Activated CD4-positive, alpha-beta T cell treated with anti-CD3 and anti-CD28 coated beads, Interleukin-10, Interleukin-2, amounts not matched to agents 100 ng/mL and 50 ng/mL, durations not matched to agents 16 hours and 8 hours (primary cell): ENCODE data around the gene CD27.
"Not testable (repeated sequence)": the region's sequence is repeated elsewhere in the genome, so short reads cannot be mapped to it uniquely, and the experiment has no call there.

Experiments used
- DNase-seq: peaks from one replicate; pipeline ENCODE4 v3.0.0-alpha.2; 2020

The CD27 gene

DNA sequence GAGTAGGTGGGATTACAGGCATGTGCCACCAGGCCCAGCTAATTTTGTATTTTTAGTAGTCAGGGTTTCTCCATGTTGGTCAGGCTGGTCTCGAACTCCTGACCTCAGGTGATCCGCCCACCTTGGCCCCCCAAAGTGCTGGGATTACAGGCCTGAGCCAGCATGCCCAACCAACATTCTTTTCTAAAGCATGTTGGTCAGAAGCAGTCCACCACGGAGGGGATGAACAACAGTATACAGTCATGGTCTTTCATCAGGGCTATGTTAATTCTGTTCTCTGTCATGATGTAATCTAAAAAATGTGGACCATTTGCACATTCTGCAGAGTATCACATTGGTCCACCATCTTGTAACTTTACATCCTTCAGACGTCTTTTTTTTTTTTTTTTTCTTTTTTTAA lies 44.7 kb downstream of the CD27 start:
- DNase-seq = no peak

DNA sequence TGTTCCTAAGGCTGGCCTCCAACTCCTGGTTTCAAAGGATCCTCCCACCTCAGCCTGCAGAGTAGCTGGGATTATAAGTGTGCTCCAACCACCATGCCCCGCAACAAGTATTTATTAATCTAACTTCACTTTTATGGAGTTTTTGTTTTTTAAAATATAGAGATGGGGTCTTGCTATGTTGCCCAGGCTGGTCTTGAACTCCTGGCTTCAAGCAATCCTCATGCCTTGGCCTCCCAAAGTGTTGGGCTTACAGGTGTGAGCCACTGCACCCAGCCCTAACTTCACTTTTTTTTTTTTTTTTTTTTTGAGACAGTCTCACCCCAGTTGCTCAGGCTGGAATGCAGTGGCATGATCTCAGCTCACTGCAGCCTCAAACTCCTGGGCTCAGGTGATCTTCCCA lies 45.9 kb downstream of the CD27 start:
- DNase-seq = not testable (repeated sequence)

DNA sequence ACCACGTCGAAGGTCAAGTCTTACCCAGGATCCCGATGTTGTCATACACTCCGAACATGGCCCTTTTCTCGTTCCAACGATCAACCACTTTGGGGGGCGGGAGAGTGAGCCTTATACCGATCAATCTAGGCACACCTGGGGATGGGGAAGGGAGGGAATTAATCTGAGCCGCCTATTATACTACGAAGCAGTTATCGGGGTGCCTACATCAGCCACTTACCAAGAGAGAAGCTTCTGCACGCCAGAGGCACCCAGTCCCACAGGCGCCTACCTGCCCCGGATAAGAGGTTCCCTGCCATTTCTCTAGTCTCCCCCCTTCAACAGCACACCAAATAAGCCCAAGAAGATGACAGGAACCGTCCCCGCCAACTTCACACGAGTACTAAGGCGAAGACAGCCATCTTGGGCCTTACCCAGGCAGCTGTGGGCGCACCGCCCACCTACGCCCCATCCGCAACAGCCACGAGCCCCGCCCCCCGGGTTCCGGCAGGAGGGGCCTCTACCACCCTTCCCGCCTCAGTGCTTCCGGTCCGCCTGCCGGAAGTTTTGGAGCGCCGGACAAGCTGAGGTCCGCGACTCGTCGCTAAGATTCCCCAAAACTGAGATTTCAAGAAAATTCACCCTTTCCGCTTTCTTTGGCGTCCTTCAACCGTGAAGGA lies 48.2 kb downstream of the CD27 start, which contains the start of gene MRPL51:
MRPL51 (minus strand) TSS at position 425 of the 659 bp plus-strand sequence; CDS start at position 299, 126 bp downstream.
- peak; percentile 97 for DNase-seq

DNA sequence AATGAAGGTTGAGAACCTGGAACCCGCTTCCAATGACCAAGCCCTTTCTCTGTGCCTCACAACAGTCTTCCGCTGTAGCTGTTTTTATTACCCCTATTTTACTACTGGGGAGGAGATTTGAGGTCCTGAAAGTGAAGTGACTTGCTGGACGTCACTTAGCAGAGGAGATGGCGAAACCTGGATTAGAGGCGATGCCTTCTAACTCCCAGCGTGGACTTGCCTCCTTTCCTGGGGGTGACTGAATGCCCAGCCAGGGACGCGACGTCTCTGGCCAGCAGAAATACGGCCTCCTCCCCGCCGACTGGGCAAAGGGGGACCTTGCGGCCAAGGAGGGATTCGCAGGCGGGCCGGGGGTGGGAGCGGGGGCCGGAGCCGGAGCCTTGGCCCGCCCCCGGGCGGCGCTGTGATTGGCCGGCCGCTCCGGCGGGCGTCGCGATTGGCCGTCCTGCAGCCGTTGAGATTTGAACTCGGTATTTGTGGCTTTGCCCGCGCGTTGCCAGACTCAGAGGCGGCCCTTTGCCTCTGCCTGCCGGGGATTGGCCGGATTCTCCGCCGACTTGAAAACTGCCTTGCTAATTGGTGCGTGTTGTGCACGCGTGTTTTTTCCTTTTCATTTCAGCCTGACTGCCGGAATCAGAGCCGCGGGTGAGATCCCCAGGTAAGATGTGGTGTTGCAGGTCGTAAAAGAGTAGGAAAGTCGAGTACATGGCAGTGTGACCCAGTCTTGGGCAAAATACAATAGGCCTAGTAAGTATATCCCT lies 48.9 kb downstream of the CD27 start, which contains the start of gene NCAPD2:
NCAPD2 (plus strand) TSS at position 606 of the 761 bp plus-strand sequence. CDS start 997 bp downstream, outside the sequence.
- DNase-seq = peak; percentile 99

DNA sequence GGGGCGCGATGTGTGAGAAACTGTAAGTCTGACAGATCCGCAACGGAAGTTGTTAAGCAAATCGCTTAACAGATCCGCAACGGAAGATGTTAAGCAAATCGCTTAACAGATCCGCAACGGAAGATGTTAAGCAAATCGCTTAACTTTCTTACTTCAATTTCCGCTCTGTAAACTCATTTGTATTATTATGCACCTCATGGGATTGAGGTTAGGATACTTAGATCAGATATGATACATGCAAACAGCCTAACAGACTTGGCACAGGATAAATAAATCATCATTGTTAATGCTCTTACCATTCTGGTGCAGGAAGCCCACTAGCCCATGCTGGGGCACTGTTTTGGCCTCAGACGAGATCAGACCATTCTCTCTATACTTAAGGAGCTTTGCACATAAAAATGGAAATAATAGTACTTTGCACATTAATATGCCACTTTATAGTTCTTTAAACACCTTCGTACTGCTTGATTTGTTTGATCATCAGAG lies 49.5 kb downstream of the CD27 start:
- no peak for DNase-seq

DNA sequence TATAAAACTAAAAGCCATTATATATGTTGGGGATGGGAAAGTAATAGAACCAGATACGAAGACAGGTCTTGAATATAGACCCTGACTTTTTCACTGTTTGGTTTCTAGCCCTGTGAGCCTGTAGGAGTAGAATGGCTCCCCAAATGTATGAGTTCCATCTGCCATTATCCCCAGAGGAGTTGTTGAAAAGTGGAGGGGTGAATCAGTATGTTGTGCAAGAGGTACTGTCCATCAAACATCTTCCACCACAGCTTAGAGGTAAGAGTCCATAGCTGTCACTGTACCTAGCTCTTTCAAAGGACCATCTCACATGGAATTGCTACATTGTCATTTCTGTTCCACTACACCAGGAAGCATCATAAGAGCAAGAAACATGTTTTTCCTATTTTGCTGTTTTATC lies 50.2 kb downstream of the CD27 start:
- DNase-seq = peak; percentile 11

DNA sequence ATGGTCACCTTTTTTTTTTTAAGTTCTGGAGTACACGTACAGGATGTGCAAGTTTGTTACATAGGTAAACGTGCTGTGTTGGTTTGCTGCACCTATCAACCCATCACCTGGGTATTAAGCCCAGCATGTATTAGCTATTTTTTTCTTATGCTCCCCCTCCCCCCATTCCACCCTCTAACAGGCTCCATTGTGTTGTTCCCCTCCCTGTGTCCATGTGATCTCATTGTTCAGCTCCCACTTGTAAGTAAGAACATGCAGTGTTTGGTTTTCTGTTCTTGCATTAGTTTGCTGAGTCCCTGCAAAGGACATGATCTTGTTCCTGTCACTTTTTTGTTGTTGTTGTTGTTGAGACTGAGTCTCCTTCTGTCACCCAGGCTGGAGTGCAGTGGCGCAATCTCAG lies 52.5 kb downstream of the CD27 start:
- not testable (repeated sequence) for DNase-seq

DNA sequence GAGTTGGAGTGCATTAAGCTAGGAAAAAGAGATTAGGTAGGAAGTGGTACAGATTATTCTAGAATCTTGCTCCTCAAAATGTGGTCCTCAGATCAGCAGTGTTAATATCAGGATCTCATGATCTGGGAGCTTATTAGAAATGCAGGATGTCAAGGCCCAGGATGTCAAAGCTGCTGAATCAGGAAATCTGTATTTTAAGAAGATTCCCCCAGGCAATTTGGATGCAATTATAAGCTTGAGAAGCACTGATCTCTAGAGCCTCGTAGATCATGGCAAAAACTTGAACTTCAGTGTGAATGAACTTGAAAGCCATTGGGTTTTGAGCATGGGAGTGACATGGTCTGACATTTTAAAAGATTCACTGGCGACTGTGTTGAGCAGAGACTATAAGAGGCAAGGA lies 55.7 kb downstream of the CD27 start:
- DNase-seq = no peak
